Activated CD8-positive, alpha-beta memory T cell treated with anti-CD3 and anti-CD28 coated beads, Interleukin-2, amount 10 ng/mL, durations not matched to agents 7 days and 5 days (primary cell): ENCODE results near the gene TMED6. TPM values are rescaled to one million over a fixed set of nuclear protein-coding genes. Genes with fewer than 3 reads are reported as not detected.
"Not testable (repeated sequence)": the region's sequence is repeated elsewhere in the genome, so short reads cannot be mapped to it uniquely, and the experiment has no call there.

ENCODE experiments used
- ATAC-seq: fragments of 150-1000 bp; cut with Tn5 transposase; one replicate; pipeline ENCODE4 v1.10.0; 2021; ENCODE audit warnings: moderate library complexity
- CTCF ChIA-PET: fragments of 350-600 bp; sonication (Branson Sonifier 250); formaldehyde crosslinking; loops from one replicate; lab custom pipeline; 2021; ENCODE audit warnings: antibody characterized with exemption; lab: Charles Lee
- DNase-seq: peaks from one replicate; pipeline ENCODE4 v3.0.0-alpha.2; 2020
- H3K27ac Mint-ChIP-seq: one replicate; pipeline ENCODE4 v1.8.0; 2021; ENCODE audit warnings: mild to moderate bottlenecking, mixed read lengths
- H3K27me3 Mint-ChIP-seq: one replicate; pipeline ENCODE4 v1.8.0; 2021; ENCODE audit warnings: mixed read lengths
- H3K36me3 Mint-ChIP-seq: one replicate; pipeline ENCODE4 v1.8.0; 2021; ENCODE audit warnings: mild to moderate bottlenecking, mixed read lengths
- H3K4me1 Mint-ChIP-seq: one replicate; pipeline ENCODE4 v1.8.0; 2021; ENCODE audit warnings: mixed read lengths
- H3K4me3 Mint-ChIP-seq: one replicate; pipeline ENCODE4 v1.8.0; 2021; ENCODE audit warnings: mild to moderate bottlenecking, moderate library complexity, mixed read lengths
- H3K9me3 Mint-ChIP-seq: one replicate; pipeline ENCODE4 v1.8.0; 2022; ENCODE audit warnings: low read depth, mixed read lengths
- total RNA-seq, 2 experiments: library from RNA; stranded (reverse); gene quantifications; one replicate each; pipeline ENCODE4 v1.2.3, GENCODE V29; 2021

The TMED6 gene
- total RNA-seq, 2 experiments from 2014 or later, result 1.5 TPM

DNA sequence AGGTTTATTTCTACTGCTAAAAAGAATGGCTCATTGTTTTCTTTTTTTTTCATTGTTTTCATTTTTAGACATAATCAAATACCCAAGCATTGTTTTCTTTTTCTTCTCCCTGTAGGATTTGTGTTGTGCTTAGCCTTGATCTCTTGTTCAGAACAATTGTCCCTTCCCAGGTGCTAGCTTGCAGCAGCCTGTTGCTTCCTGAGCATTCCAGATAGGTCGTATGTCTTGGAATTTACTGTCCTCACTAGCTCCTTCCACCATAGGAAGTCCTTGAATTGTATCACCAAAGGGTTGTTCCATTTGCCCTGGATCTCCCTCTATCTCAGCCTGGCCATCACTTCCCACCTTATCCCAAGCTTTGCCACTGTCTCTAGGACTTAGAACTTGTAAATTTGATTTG is 50.4 kb downstream of the TMED6 start:
- Mint-ChIP-seq H3K27me3 (no peaks in the 10 kb centered on the region), H3K9me3 (no peaks in the 10 kb centered on the region), H3K36me3 (peaks cover 9% of the 10 kb centered on the region), H3K4me3 (no peak overlapping the region), H3K4me1 (no peaks in the 10 kb centered on the region), H3K27ac (no peak overlapping the region)
- CTCF ChIA-PET, result interaction anchor here (1.7 kb wide), 1 partner anchor 9 kb away, joined by 6 read pairs; no protein-coding TSS in a partner anchor
- ATAC-seq (no peak), DNase-seq (no peak)

DNA sequence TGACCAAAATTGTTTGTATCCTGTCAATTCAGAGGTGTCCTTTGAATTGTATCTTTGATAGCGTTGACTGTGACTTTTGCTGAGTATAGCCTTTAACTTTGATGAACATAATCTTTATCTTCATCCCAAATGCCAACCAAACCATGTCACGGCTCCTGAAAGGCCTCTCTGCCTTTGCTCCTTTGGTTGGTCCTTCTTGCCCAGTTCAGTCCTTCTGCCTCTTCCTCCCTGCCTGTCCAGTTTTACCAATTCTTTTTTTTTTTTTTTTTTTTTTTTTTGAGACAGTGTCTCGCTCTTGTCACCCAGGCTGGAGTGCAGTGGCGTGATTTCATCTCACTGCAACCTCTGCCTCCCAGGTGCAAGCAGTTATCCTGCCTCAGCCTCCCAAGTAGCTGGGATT is 53.3 kb downstream of the TMED6 start:
- no peaks in the 10 kb centered on the region for H3K4me1 Mint-ChIP-seq
- H3K27ac Mint-ChIP-seq, result no peak overlapping the region
- CTCF ChIA-PET, result no interaction called here
- ATAC-seq (no peak), DNase-seq (no peak)
- no peaks in the 10 kb centered on the region for H3K9me3 Mint-ChIP-seq
- no peaks in the 10 kb centered on the region for H3K27me3 Mint-ChIP-seq
- H3K4me3 Mint-ChIP-seq, result no peak overlapping the region
- H3K36me3 Mint-ChIP-seq, result peaks cover 10% of the 10 kb centered on the region

DNA sequence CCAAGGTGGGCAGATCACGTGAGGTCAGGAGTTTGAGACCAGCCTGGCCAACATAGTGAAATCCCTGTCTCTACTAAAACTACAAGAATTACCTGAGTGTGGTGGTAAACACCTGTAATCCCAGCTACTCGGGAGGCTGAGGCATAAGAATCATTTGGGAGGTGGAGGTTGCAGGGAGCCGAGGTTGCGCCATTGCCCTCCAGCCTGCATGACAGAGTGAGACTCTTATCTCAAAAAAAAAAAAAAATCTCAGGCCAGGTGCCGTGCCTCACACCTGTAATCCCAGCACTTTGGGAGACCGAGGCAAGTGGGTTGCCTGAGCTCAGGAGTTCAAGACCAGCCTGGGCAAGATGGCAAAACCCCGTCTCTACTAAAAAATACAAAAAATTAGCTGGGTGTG is 54.8 kb downstream of the TMED6 start:
- H3K27ac Mint-ChIP-seq, DNase-seq, H3K9me3 Mint-ChIP-seq, ATAC-seq, H3K36me3 Mint-ChIP-seq, H3K4me3 Mint-ChIP-seq, H3K27me3 Mint-ChIP-seq, CTCF ChIA-PET, H3K4me1 Mint-ChIP-seq: not testable (repeated sequence)

DNA sequence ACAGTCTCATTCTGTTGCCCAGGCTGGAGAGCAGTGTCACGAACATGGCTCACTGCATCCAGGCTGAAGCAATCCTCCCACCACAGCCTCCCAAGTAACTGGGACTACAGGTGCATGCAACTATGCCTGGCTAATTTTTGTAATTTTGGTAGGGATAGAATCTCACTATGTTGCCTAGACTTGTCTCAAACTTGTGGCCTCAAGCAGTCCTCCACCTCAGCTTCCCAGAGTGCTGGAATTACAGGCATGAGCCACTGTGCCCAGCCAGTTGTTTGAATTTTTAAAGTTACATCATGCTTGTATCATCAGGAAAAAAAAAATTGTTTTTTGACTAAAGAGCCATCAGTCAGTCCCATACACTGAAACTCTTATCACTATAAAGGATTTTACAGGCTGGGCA is 57.5 kb downstream of the TMED6 start:
- Mint-ChIP-seq H3K4me3 (no peak overlapping the region), H3K4me1 (no peaks in the 10 kb centered on the region), H3K36me3 (peaks cover 2% of the 10 kb centered on the region), H3K9me3 (no peaks in the 10 kb centered on the region), H3K27ac (no peak overlapping the region), H3K27me3 (no peaks in the 10 kb centered on the region)
- no peak for ATAC-seq
- CTCF ChIA-PET, result no interaction called here
- DNase-seq, result no peak

DNA sequence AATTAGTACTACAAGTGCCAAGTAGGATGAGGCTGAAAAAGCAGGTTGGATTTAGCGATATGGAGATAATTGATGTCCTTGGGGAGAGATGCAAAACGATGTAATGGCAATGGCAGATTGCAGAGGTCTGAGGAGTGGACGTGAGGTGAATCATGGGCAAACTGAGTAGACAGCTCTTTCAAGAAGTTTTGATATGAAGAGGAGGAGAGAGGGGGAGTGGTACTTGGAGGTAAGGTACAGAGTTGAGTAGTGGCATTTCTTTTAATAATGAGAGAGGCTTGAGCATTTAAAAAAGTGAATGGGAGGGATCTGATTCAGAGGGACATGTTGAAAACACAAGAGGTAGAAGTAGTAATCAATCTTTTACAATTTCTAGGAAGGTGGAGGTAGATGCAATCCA is 58.2 kb downstream of the TMED6 start:
- peaks cover 2% of the 10 kb centered on the region for H3K36me3 Mint-ChIP-seq
- no peaks in the 10 kb centered on the region for H3K9me3 Mint-ChIP-seq
- ATAC-seq (no peak), DNase-seq (no peak)
- CTCF ChIA-PET, result no interaction called here
- no peaks in the 10 kb centered on the region for H3K4me1 Mint-ChIP-seq
- H3K27ac Mint-ChIP-seq, result no peak overlapping the region
- no peak overlapping the region for H3K4me3 Mint-ChIP-seq
- no peaks in the 10 kb centered on the region for H3K27me3 Mint-ChIP-seq

Other genes starting within 250 kb of the TMED6 start
- gene HAS3, start 246.1 kb downstream of the TMED6 start, total RNA-seq, result under 1 TPM; 0.29 to 0.47 TPM
- 100 to 1,000 TPM; 133 to 147 TPM for gene CHTF8, start 219.2 kb downstream of the TMED6 start, total RNA-seq
- 10 to 100 TPM; 57.7 to 82.3 TPM for gene UTP4, start 219.1 kb downstream of the TMED6 start, total RNA-seq
- gene SNTB2, start 164.6 kb downstream of the TMED6 start, total RNA-seq, result 10 to 100 TPM; 21.5 to 30.6 TPM
- 10 to 100 TPM; 31.5 to 38.9 TPM for gene VPS4A, start 40.4 kb downstream of the TMED6 start, total RNA-seq
- gene PDF, start 21.2 kb downstream of the TMED6 start, total RNA-seq, result 10 to 100 TPM; 18.3 to 21.3 TPM
- gene COG8, start 12.2 kb downstream of the TMED6 start, total RNA-seq, result 10 to 100 TPM; 27.6 to 32.7 TPM
- 10 to 100 TPM; 36.2 to 48.8 TPM for gene NIP7, start 12.0 kb downstream of the TMED6 start, total RNA-seq
- 10 to 100 TPM; 48.7 to 58.2 TPM for gene TERF2, start 34.2 kb upstream of the TMED6 start, total RNA-seq
- gene CYB5B, start 72.8 kb upstream of the TMED6 start, total RNA-seq, result 100 to 1,000 TPM; 149 to 189 TPM
- 10 to 100 TPM; 28.7 to 36.8 TPM for gene NFAT5, start 214.2 kb upstream of the TMED6 start, total RNA-seq